Panc1 (cell line): ENCODE data around the gene KAT2A. TPM values are rescaled to one million over a fixed set of nuclear protein-coding genes. Genes with fewer than 3 reads are reported as not detected.

Experiments used
- ATAC-seq: fragments of 200-7000 bp; cut with Tn5 transposase; 2 replicates; pipeline ENCODE4 v1.9.1; 2020; ENCODE audit warnings: mild to moderate bottlenecking, moderate library complexity
- BruUV-seq: library from RNA; stranded (reverse); fragments of 400-500 nt; replicated peaks from 2 replicates; lab custom pipeline; 2021; lab: Mats Ljungman, UMichigan
- CTCF ChIA-PET: fragments of 300-600 bp; sonication (Branson Sonifier 250); formaldehyde crosslinking; loops from one replicate; lab custom pipeline; 2022; ENCODE audit warnings: antibody characterized with exemption; lab: Charles Lee
- POLR2A ChIA-PET: fragments of 300-600 bp; sonication (Branson Sonifier 250); formaldehyde crosslinking; loops from one replicate; lab custom pipeline; 2022; ENCODE audit warnings: antibody characterized with exemption; lab: Charles Lee
- DNase-seq: peaks from one replicate; pipeline ENCODE4 v3.0.0-alpha.2; 2010; ENCODE audit warnings: low read depth, low spot score
- H3K27ac ChIP-seq: 2 replicates; pipeline ENCODE4 v1.5.1; 2011; ENCODE audit warnings: mild to moderate bottlenecking, low read length, inconsistent platforms
- H3K27me3 ChIP-seq: fragments of 200-500 bp; sonication (Bioruptor generic); 2 replicates; pipeline ENCODE4 v1.6.0; 2014; ENCODE audit warnings: low read length, inconsistent platforms; ENCODE audit not compliant: control insufficient read depth, insufficient read depth
- H3K36me3 ChIP-seq: fragments of 200-500 bp; sonication (Bioruptor generic); 2 replicates; pipeline ENCODE4 v1.5.1; 2014; ENCODE audit warnings: inconsistent platforms, mild to moderate bottlenecking, low read length, moderate library complexity; ENCODE audit not compliant: control insufficient read depth, insufficient read depth
- H3K4me1 ChIP-seq: 2 replicates; pipeline ENCODE4 v1.5.1; 2011; ENCODE audit warnings: inconsistent platforms, mild to moderate bottlenecking, low read length, moderate library complexity; ENCODE audit not compliant: control insufficient read depth, insufficient read depth
- H3K4me3 ChIP-seq, 2 experiments: 2 replicates each; pipeline ENCODE4 v1.5.1; 2011 to 2012; ENCODE audit warnings: low read depth in 2 of 2, low read length in 2 of 2, mild to moderate bottlenecking in 2 of 2, inconsistent platforms in 1 of 2, moderate library complexity in 1 of 2
- H3K9me3 ChIP-seq: fragments of 200-500 bp; sonication (Bioruptor generic); 2 replicates; pipeline ENCODE4 v1.5.1; 2014; ENCODE audit warnings: low read depth, mild to moderate bottlenecking, inconsistent platforms, low read length, moderate library complexity; ENCODE audit not compliant: control insufficient read depth, insufficient read depth
- POLR2AphosphoS5 ChIP-seq: IDR thresholded peaks from 2 replicates; pipeline ENCODE4 v1.6.1; 2012; ENCODE audit warnings: mild to moderate bottlenecking, low read depth, low read length, moderate library complexity
- SIN3A ChIP-seq: IDR thresholded peaks from 2 replicates; pipeline ENCODE4 v1.6.1; 2012; ENCODE audit warnings: low read depth, mild to moderate bottlenecking, low read length, moderate library complexity, borderline replicate concordance; ENCODE audit not compliant: insufficient read depth
- TCF7L2 ChIP-seq: IDR thresholded peaks from 2 replicates; pipeline ENCODE4 v1.6.1; 2011; ENCODE audit warnings: mild to moderate bottlenecking, low read depth, low read length, inconsistent platforms
- in situ Hi-C: cut with HindIII; loops from 2 replicates; pipeline ENCODE4 v1.10.0; 2016; ENCODE audit warnings: low sequenced_read_pairs, low pct_unique_long_range_greater_than_20kb
- intact Hi-C: fragments of 100-400 bp; cut with micrococcal nuclease; formaldehyde crosslinking; loops from one replicate; pipeline ENCODE4 v1.10.0; 2022; ENCODE audit not compliant: unreplicated experiment
- total RNA-seq: library from RNA; stranded (reverse); gene quantifications from one replicate; pipeline ENCODE4 v1.2.1, GENCODE V29; 2021; ENCODE audit not compliant: unreplicated experiment
- TF ChIP-seq, protein P1 (sequence below): fragments of 450-650 bp; IDR thresholded peaks from 2 replicates; pipeline ENCODE4 v1.5.1; 2017; ENCODE audit warnings: mild to moderate bottlenecking
- TF ChIP-seq, protein P2 (sequence below), 2 experiments: IDR thresholded peaks; 2 replicates each; pipeline ENCODE4 v1.6.1; 2011 to 2012; ENCODE audit warnings: low read depth in 2 of 2, control low read depth in 1 of 2, low read length in 1 of 2, mild to moderate bottlenecking in 1 of 2, moderate library complexity in 1 of 2; ENCODE audit not compliant: insufficient read depth in 1 of 2

Gene KAT2A
- total RNA-seq, 1 experiment from 2014 or later: 67.0 TPM

DNA sequence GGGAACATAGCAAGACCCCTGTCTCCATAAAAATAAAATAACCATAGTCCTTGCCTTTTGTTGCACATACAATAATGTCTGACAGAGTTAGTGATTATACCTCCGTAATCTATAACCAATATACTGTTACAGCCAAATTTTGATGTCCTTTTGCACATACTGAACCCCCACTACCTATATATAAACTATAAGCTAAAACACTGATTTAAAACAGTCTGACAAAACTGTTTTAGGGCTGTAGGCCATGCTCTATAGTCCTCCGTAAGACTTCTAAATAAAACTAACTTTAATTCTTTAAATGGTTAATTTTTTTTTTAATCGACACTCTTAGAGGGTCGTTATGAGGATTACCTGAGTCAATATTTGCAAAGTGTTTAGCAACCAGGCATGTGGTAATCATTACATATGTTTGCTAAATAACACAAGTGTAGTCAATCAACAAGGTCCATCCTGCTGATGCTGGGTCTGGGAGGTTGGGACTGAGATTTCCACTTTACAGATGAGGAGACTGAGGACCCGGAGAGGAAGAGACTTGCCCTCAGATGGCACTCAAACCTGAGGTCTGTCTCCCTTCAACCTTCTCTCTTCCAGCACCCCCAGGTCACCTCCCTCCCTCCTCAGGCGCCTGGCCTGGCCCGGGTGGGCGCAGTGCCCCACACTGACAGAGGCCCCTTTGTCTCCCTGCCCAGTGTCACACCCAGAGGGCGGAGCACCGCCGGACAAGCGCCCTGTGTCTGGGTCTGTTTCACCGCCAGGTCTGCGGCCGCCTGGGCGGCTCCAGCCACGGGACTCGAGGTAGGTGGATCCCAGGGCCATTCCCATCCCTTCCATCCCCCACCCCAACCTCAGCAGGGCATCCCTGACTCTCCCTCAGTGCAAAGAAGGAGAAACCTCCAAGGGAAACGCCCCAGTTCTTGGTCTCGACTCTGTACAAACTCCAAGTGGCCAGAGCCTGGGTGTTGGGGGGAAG lies 33.1 kb downstream of the KAT2A start:
- no peak for DNase-seq
- Histone ChIP-seq H3K9me3 (no peaks in the 10 kb centered on the region), H3K36me3 (no peaks in the 10 kb centered on the region), H3K27me3 (no peaks in the 10 kb centered on the region), H3K4me3 (no peak overlapping the region), H3K4me1 (no peaks in the 10 kb centered on the region), H3K27ac (no peak overlapping the region)
- ChIA-PET CTCF (no interaction called here), POLR2A (interaction anchor here (0.6 kb wide), 1 partner anchor 33 kb away, joined by 3 read pairs; the partner anchor contains the start of gene KAT2A)
- no TSS peak for BruUV-seq
- TF ChIP-seq, protein P1, sequence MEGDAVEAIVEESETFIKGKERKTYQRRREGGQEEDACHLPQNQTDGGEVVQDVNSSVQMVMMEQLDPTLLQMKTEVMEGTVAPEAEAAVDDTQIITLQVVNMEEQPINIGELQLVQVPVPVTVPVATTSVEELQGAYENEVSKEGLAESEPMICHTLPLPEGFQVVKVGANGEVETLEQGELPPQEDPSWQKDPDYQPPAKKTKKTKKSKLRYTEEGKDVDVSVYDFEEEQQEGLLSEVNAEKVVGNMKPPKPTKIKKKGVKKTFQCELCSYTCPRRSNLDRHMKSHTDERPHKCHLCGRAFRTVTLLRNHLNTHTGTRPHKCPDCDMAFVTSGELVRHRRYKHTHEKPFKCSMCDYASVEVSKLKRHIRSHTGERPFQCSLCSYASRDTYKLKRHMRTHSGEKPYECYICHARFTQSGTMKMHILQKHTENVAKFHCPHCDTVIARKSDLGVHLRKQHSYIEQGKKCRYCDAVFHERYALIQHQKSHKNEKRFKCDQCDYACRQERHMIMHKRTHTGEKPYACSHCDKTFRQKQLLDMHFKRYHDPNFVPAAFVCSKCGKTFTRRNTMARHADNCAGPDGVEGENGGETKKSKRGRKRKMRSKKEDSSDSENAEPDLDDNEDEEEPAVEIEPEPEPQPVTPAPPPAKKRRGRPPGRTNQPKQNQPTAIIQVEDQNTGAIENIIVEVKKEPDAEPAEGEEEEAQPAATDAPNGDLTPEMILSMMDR: no peak
- TF ChIP-seq, protein P2, sequence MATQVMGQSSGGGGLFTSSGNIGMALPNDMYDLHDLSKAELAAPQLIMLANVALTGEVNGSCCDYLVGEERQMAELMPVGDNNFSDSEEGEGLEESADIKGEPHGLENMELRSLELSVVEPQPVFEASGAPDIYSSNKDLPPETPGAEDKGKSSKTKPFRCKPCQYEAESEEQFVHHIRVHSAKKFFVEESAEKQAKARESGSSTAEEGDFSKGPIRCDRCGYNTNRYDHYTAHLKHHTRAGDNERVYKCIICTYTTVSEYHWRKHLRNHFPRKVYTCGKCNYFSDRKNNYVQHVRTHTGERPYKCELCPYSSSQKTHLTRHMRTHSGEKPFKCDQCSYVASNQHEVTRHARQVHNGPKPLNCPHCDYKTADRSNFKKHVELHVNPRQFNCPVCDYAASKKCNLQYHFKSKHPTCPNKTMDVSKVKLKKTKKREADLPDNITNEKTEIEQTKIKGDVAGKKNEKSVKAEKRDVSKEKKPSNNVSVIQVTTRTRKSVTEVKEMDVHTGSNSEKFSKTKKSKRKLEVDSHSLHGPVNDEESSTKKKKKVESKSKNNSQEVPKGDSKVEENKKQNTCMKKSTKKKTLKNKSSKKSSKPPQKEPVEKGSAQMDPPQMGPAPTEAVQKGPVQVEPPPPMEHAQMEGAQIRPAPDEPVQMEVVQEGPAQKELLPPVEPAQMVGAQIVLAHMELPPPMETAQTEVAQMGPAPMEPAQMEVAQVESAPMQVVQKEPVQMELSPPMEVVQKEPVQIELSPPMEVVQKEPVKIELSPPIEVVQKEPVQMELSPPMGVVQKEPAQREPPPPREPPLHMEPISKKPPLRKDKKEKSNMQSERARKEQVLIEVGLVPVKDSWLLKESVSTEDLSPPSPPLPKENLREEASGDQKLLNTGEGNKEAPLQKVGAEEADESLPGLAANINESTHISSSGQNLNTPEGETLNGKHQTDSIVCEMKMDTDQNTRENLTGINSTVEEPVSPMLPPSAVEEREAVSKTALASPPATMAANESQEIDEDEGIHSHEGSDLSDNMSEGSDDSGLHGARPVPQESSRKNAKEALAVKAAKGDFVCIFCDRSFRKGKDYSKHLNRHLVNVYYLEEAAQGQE (IDR thresholded peaks at IDR 0.05; ENCODE audit: insufficient read depth in 1 of 2, low read depth in 2 of 2, low read length in 1 of 2): no peak
- TF ChIP-seq SIN3A: no peak
- TF ChIP-seq POLR2AphosphoS5: no peak
- TF ChIP-seq TCF7L2: no peak
- in situ Hi-C loops (no loop called here), intact Hi-C loops (no loop called here)
- ATAC-seq: no peak; the same call in 1 of the 2 replicates

DNA sequence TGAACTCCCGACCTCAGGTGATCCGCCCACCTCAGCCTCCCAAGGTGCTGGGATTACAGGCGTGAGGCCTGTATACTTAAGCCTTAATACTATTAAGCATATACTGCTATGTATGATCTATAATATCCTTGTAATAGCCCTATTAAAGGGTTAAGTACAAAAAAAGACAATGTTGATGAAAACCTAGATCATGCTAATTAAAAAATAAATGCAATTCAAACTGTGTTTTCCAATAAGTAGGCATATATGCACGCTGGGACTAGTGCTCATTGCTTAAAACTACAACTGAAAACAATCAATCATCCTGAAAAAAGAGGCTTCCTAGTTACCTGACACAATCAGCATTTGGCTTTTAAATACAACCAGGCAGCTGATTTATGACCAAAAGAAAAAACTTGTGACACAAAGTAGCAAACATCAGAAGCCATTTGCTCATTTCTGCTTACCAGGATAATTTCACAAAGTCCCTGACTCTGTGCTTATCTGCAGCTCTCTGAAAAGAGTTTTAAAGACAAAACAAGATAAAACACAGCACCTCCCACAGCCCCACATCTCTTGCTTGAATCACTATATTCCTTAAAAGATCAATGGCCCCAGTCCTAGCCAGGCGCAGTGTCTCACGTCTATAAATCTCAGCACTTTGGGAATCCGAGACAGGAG lies 34.0 kb downstream of the KAT2A start:
- intact Hi-C loops (no loop called here), in situ Hi-C loops (no loop called here)
- no peak for ATAC-seq
- Histone ChIP-seq H3K27me3 (no peaks in the 10 kb centered on the region), H3K9me3 (no peaks in the 10 kb centered on the region), H3K4me3 (no peak overlapping the region), H3K27ac (no peak overlapping the region), H3K36me3 (no peaks in the 10 kb centered on the region), H3K4me1 (no peaks in the 10 kb centered on the region)
- ChIA-PET POLR2A (no interaction called here), CTCF (no interaction called here)
- DNase-seq: no peak
- TF ChIP-seq SIN3A: no peak
- TF ChIP-seq, protein P1: no peak
- TF ChIP-seq TCF7L2: no peak
- TF ChIP-seq, protein P2 (IDR thresholded peaks at IDR 0.05; ENCODE audit: insufficient read depth in 1 of 2, low read depth in 2 of 2, low read length in 1 of 2): no peak
- no peak for TF ChIP-seq POLR2AphosphoS5
- BruUV-seq: no TSS peak
